Measurements from ENCODE around the gene HNF1B.
"Not testable (repeated sequence)": the region's sequence is repeated elsewhere in the genome, so short reads cannot be mapped to it uniquely, and the experiment has no call there.

HNF1B gene

GRCh38 chr17:37789021-37789565, 44.2 kb upstream of the HNF1B start:
- no peaks in the 10 kb centered on the region for H3K4me1 ChIP-seq
- H3K9me3 ChIP-seq (ENCODE audit: control insufficient read depth, low read length): no peaks in the 10 kb centered on the region
- H3K9ac ChIP-seq: no peak overlapping the region
- no peaks in the 10 kb centered on the region for H3K79me2 ChIP-seq
- no peak overlapping the region for H3K4me2 ChIP-seq (ENCODE audit: low read length)
- no peaks in the 10 kb centered on the region for H3K27me3 ChIP-seq (ENCODE audit: control insufficient read depth, insufficient read depth, low read length)
- TF ChIP-seq, protein P1, sequence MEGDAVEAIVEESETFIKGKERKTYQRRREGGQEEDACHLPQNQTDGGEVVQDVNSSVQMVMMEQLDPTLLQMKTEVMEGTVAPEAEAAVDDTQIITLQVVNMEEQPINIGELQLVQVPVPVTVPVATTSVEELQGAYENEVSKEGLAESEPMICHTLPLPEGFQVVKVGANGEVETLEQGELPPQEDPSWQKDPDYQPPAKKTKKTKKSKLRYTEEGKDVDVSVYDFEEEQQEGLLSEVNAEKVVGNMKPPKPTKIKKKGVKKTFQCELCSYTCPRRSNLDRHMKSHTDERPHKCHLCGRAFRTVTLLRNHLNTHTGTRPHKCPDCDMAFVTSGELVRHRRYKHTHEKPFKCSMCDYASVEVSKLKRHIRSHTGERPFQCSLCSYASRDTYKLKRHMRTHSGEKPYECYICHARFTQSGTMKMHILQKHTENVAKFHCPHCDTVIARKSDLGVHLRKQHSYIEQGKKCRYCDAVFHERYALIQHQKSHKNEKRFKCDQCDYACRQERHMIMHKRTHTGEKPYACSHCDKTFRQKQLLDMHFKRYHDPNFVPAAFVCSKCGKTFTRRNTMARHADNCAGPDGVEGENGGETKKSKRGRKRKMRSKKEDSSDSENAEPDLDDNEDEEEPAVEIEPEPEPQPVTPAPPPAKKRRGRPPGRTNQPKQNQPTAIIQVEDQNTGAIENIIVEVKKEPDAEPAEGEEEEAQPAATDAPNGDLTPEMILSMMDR (IDR thresholded peaks at IDR 0.05): no peak
- no peak overlapping the region for H3K4me3 ChIP-seq (ENCODE audit: low read depth, low read length)
- no peak overlapping the region for H2AFZ ChIP-seq
- H3K36me3 ChIP-seq (ENCODE audit: control insufficient read depth, insufficient read depth, low read length): no peaks in the 10 kb centered on the region
- no peak overlapping the region for H3K27ac ChIP-seq

DNA sequence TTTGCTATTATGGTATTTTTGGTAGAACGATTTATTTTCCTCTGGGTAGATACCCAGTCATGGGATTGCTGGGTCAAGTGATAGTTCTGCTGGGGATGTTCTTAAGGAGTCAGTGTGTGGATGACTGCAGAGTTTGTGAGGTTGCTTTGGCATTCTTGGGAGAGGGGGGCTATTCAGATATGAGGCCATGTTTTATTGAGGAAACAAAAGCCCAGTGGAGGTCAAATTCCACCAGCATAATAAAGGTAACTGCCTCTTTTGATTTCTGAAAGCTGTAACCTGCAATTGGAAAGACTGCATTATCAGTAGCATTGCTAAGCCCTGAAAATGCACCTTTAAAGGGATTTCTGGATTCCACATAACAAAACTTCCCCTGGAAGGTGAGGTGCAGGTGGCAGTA, 43.7 kb upstream of the HNF1B start:
- Histone ChIP-seq H3K9me3 (ENCODE audit: control insufficient read depth, low read length) (no peaks in the 10 kb centered on the region), H3K27ac (no peak overlapping the region), H3K4me1 (no peaks in the 10 kb centered on the region), H3K4me2 (ENCODE audit: low read length) (no peak overlapping the region), H3K79me2 (no peaks in the 10 kb centered on the region), H3K9ac (no peak overlapping the region), H3K36me3 (ENCODE audit: control insufficient read depth, insufficient read depth, low read length) (no peaks in the 10 kb centered on the region), H2AFZ (no peak overlapping the region), H3K27me3 (ENCODE audit: control insufficient read depth, insufficient read depth, low read length) (no peaks in the 10 kb centered on the region), H3K4me3 (ENCODE audit: low read depth, low read length) (no peak overlapping the region)
- TF ChIP-seq, protein P1 (IDR thresholded peaks at IDR 0.05): no peak

DNA sequence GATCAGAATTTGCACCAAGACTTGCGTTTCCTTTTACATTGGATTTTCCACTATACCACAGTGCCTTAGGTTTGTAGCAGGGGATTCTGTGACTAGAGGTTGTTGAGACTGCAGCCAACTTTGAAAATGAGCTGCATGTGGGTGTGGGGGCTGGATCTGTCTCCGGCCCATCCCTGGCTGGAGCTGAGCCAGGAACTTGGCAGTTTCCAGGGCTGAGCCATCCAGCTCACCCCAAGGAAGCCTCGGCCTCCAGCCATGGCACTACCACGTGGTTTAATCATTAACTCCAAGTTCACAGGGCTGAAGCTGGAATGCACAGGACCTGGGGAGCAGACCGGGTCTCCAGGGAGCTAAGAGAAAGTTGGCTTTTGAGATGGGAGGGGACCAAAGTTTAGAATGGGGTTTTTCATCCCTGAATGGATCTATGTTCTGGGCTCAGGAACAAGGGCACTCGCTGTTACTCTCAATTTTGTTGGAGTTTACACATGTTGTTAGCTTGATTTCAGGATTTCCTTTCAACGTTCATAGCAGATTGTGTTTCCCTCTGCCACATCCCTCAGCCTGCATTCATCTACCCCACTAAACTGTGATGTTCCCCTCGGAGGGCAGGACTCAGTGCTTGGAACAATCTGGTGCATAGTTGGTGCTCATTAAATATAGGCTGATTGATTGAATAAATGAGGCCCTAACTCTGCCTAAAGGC, 42.3 kb upstream of the HNF1B start:
- Histone ChIP-seq H3K36me3 (ENCODE audit: control insufficient read depth, insufficient read depth, low read length) (no peaks in the 10 kb centered on the region), H3K4me1 (no peaks in the 10 kb centered on the region), H3K27me3 (ENCODE audit: control insufficient read depth, insufficient read depth, low read length) (no peaks in the 10 kb centered on the region), H3K9ac (no peak overlapping the region), H2AFZ (no peak overlapping the region), H3K4me3 (ENCODE audit: low read depth, low read length) (no peak overlapping the region), H3K79me2 (no peaks in the 10 kb centered on the region), H3K4me2 (ENCODE audit: low read length) (no peak overlapping the region), H3K27ac (no peak overlapping the region), H3K9me3 (ENCODE audit: control insufficient read depth, low read length) (no peaks in the 10 kb centered on the region)
- TF ChIP-seq, protein P1 (IDR thresholded peaks at IDR 0.05): no peak

- Histone ChIP-seq H3K27ac (no peak overlapping the region), H3K4me3 (ENCODE audit: low read depth, low read length) (no peak overlapping the region), H3K4me1 (no peaks in the 10 kb centered on the region), H3K9ac (no peak overlapping the region), H2AFZ (no peak overlapping the region), H3K79me2 (no peaks in the 10 kb centered on the region), H3K9me3 (ENCODE audit: control insufficient read depth, low read length) (no peaks in the 10 kb centered on the region), H3K36me3 (ENCODE audit: control insufficient read depth, insufficient read depth, low read length) (no peaks in the 10 kb centered on the region), H3K4me2 (ENCODE audit: low read length) (no peak overlapping the region), H3K27me3 (ENCODE audit: control insufficient read depth, insufficient read depth, low read length) (no peaks in the 10 kb centered on the region)
- TF ChIP-seq, protein P1 (IDR thresholded peaks at IDR 0.05): no peak
These were observed 41.6 kb upstream of the HNF1B start for GRCh38 chr17:37786481-37786880.

GRCh38 chr17:37782460-37782859, 37.6 kb upstream of the HNF1B start:
- H3K4me2 ChIP-seq (ENCODE audit: low read length); H3K36me3 ChIP-seq (ENCODE audit: control insufficient read depth, insufficient read depth, low read length); H3K79me2 ChIP-seq; H3K9me3 ChIP-seq (ENCODE audit: control insufficient read depth, low read length); H2AFZ ChIP-seq; H3K27ac ChIP-seq; H3K27me3 ChIP-seq (ENCODE audit: control insufficient read depth, insufficient read depth, low read length); H3K9ac ChIP-seq; H3K4me3 ChIP-seq (ENCODE audit: low read depth, low read length); H3K4me1 ChIP-seq: not testable (repeated sequence)
